ENCODE results near the gene DCAF15. TPM values are rescaled to one million over a fixed set of nuclear protein-coding genes. Genes with fewer than 3 reads are reported as not detected.

DCAF15 gene
- total RNA-seq, 4 donors from 2014 or later = 11.2 to 39.6 (median 20.1) TPM

GRCh38 chr19:13981467-13981866, 29.2 kb downstream of the DCAF15 start:
- peaks cover 0 to 6% of the 10 kb centered on the region in 2 donors for H3K4me1 ChIP-seq
- DNase-seq = no peak
- no peaks in the 10 kb centered on the region for H3K36me3 ChIP-seq
- no peaks in the 10 kb centered on the region for H3K9me3 ChIP-seq
- intact Hi-C loops (cut with DNase I; ENCODE audit: low total_unique reads) = no loop called here
- TF ChIP-seq CTCF (IDR thresholded peaks at IDR 0.05) = no peak
- no peak for TF ChIP-seq POLR2A (IDR thresholded peaks at IDR 0.05)
- no peaks in the 10 kb centered on the region for H3K27me3 ChIP-seq
- H3K4me3 ChIP-seq = no peak overlapping the region
- H3K27ac ChIP-seq = no peak overlapping the region

- Histone ChIP-seq H3K27ac (no peak overlapping the region), H3K27me3 (no peaks in the 10 kb centered on the region), H3K4me3 (no peak overlapping the region), H3K36me3 (no peaks in the 10 kb centered on the region), H3K4me1 (peaks cover 0 to 6% of the 10 kb centered on the region in 2 donors), H3K9me3 (no peaks in the 10 kb centered on the region)
- no peak for TF ChIP-seq POLR2A (IDR thresholded peaks at IDR 0.05)
- TF ChIP-seq CTCF (IDR thresholded peaks at IDR 0.05) = no peak
- intact Hi-C loops (cut with DNase I; ENCODE audit: low total_unique reads) = no loop called here
- no peak for DNase-seq
These were observed 29.7 kb downstream of the DCAF15 start for GRCh38 chr19:13981988-13982501.

GRCh38 chr19:13982773-13983172, 30.5 kb downstream of the DCAF15 start:
- Histone ChIP-seq H3K36me3 (no peaks in the 10 kb centered on the region), H3K4me1 (peaks cover 0 to 6% of the 10 kb centered on the region in 2 donors), H3K27me3 (no peaks in the 10 kb centered on the region), H3K4me3 (no peak overlapping the region), H3K9me3 (no peaks in the 10 kb centered on the region), H3K27ac (no peak overlapping the region)
- no peak for DNase-seq
- TF ChIP-seq POLR2A (IDR thresholded peaks at IDR 0.05) (no peak), CTCF (IDR thresholded peaks at IDR 0.05) (no peak)
- intact Hi-C loops (cut with DNase I; ENCODE audit: low total_unique reads) = no loop called here

GRCh38 chr19:13983213-13983889, 31.0 kb downstream of the DCAF15 start:
- Histone ChIP-seq H3K9me3 (no peaks in the 10 kb centered on the region), H3K27ac (no peak overlapping the region), H3K27me3 (no peaks in the 10 kb centered on the region), H3K4me3 (no peak overlapping the region), H3K36me3 (no peaks in the 10 kb centered on the region), H3K4me1 (peaks cover 0 to 6% of the 10 kb centered on the region in 2 donors)
- no peak for TF ChIP-seq POLR2A (IDR thresholded peaks at IDR 0.05)
- no peak for TF ChIP-seq CTCF (IDR thresholded peaks at IDR 0.05)
- intact Hi-C loops (cut with DNase I; ENCODE audit: low total_unique reads) = no loop called here
- DNase-seq = no peak

GRCh38 chr19:13984186-13984585, 31.9 kb downstream of the DCAF15 start:
- no peaks in the 10 kb centered on the region for H3K36me3 ChIP-seq
- no peak overlapping the region for H3K4me3 ChIP-seq
- no peak for TF ChIP-seq POLR2A (IDR thresholded peaks at IDR 0.05)
- no peak for TF ChIP-seq CTCF (IDR thresholded peaks at IDR 0.05)
- no peaks in the 10 kb centered on the region for H3K9me3 ChIP-seq
- peaks cover 0 to 6% of the 10 kb centered on the region in 2 donors for H3K4me1 ChIP-seq
- DNase-seq = no peak
- H3K27ac ChIP-seq = no peak overlapping the region
- intact Hi-C loops (cut with DNase I; ENCODE audit: low total_unique reads) = no loop called here
- H3K27me3 ChIP-seq = no peaks in the 10 kb centered on the region

Data from uterus (tissue), 4 donors.